ENCODE measurements around the gene CHMP5. TPM values are rescaled to one million over a fixed set of nuclear protein-coding genes. Genes with fewer than 3 reads are reported as not detected.

Gene CHMP5
- total and polyA plus RNA-seq, 2 donors (not counting 1 experiment from before 2014, with no cell fraction given): 108 to 124 TPM

DNA sequence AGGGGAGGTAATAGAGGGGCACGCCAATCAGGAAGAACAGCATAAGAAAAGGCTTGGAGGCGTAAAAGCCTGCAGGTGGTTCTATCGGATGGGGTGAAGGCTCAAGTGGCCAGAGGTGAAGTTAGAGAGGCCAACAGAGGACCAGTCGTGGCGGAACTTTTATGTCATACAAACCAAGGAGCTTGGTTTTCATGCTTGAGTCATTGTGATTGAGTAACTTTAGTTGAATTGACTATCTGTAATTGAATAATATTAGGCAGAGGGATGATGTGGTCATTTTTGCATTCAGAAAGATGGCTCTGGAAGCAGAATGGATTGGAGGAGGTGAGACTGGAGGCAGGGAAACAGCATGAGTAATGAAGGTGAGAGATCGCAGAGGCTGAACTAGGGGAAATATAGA, 32.0 kb upstream of the CHMP5 start:
- DNase-seq (ENCODE audit: low read depth in 2 of 2): peak in 1 of 2 donors; percentile 17
- TF ChIP-seq, protein P1, sequence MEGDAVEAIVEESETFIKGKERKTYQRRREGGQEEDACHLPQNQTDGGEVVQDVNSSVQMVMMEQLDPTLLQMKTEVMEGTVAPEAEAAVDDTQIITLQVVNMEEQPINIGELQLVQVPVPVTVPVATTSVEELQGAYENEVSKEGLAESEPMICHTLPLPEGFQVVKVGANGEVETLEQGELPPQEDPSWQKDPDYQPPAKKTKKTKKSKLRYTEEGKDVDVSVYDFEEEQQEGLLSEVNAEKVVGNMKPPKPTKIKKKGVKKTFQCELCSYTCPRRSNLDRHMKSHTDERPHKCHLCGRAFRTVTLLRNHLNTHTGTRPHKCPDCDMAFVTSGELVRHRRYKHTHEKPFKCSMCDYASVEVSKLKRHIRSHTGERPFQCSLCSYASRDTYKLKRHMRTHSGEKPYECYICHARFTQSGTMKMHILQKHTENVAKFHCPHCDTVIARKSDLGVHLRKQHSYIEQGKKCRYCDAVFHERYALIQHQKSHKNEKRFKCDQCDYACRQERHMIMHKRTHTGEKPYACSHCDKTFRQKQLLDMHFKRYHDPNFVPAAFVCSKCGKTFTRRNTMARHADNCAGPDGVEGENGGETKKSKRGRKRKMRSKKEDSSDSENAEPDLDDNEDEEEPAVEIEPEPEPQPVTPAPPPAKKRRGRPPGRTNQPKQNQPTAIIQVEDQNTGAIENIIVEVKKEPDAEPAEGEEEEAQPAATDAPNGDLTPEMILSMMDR (conservative IDR thresholded peaks at IDR 0.05 in 1 of 2, IDR thresholded peaks at IDR 0.05 in 1 of 2; ENCODE audit: low read depth in 1 of 2, low read length in 2 of 2): no peak
- no peak for TF ChIP-seq EZH2 (IDR thresholded peaks at IDR 0.05; ENCODE audit: low read length, missing control alignments)
- Histone ChIP-seq H3K9me3 (ENCODE audit: control insufficient read depth, insufficient read depth, low read depth, low read length) (no peaks in the 10 kb centered on the region), H3K4me3 (replicated peaks in 1 of 4; ENCODE audit: control extremely low read depth in 1 of 4, insufficient read depth in 1 of 4, low read depth in 3 of 4, low read length in 4 of 4) (no peak overlapping the region), H4K20me1 (ENCODE audit: control insufficient read depth, extremely low read depth, insufficient read depth, low read length) (no peaks in the 10 kb centered on the region), H2AFZ (ENCODE audit: low read length) (no peak overlapping the region), H3K79me2 (ENCODE audit: control insufficient read depth, insufficient read depth, low read length) (no peaks in the 10 kb centered on the region), H3K27ac (ENCODE audit: insufficient read depth, low read length) (no peak overlapping the region), H3K4me1 (ENCODE audit: control insufficient read depth, extremely low read depth, insufficient read depth, low read length) (peaks cover 10% of the 10 kb centered on the region), H3K4me2 (ENCODE audit: extremely low read depth, insufficient read depth, low read length) (no peak overlapping the region), H3K9ac (ENCODE audit: insufficient read depth, low read length) (no peak overlapping the region), H3K36me3 (ENCODE audit: control insufficient read depth, insufficient read depth, low read length) (no peaks in the 10 kb centered on the region), H3K27me3 (ENCODE audit: control insufficient read depth, insufficient read depth, low read length) (no peaks in the 10 kb centered on the region)

DNA sequence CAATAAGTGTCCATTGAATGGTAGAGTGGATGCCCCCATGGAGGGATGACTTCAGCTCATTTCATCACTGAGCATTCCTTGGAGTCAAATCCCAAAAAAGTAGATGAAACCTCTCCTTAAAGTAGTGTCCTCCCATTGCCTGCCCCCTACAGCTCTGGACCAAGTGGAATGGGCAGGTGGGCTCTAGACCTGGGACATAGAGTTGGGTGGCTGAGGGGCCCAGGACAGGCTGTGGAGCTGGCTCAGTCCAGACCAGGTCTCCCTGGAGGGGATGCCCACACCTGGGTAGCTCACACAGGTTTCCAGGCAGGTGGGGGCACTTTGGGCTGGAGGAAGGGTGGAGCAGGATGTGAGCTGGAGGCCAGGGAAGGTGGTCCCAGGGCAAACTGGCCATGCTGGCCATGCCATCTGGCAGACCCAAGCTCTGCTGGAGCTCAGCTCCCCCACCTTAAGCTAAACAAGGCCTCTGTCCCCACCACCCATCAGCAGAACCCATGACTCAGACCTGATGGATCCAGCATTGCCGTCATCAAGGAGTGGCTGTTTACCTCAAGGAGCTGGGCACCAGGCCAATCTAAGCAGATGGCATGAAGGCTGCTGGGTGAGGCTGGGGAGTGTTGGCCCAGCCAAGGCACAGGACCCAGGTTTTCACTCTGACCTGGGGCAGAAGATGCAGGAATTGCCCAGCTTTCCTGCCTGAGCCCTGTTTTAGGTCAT, 31.1 kb upstream of the CHMP5 start:
- Histone ChIP-seq H4K20me1 (ENCODE audit: control insufficient read depth, extremely low read depth, insufficient read depth, low read length) (no peaks in the 10 kb centered on the region), H3K4me1 (ENCODE audit: control insufficient read depth, extremely low read depth, insufficient read depth, low read length) (peaks cover 10% of the 10 kb centered on the region), H3K4me2 (ENCODE audit: extremely low read depth, insufficient read depth, low read length) (peak overlapping the region; percentile 1), H2AFZ (ENCODE audit: low read length) (no peak overlapping the region), H3K27ac (ENCODE audit: insufficient read depth, low read length) (peak overlapping the region; percentile 50), H3K9me3 (ENCODE audit: control insufficient read depth, insufficient read depth, low read depth, low read length) (no peaks in the 10 kb centered on the region), H3K9ac (ENCODE audit: insufficient read depth, low read length) (no peak overlapping the region), H3K36me3 (ENCODE audit: control insufficient read depth, insufficient read depth, low read length) (no peaks in the 10 kb centered on the region), H3K4me3 (replicated peaks in 1 of 4; ENCODE audit: control extremely low read depth in 1 of 4, insufficient read depth in 1 of 4, low read depth in 3 of 4, low read length in 4 of 4) (no peak overlapping the region), H3K27me3 (ENCODE audit: control insufficient read depth, insufficient read depth, low read length) (no peaks in the 10 kb centered on the region), H3K79me2 (ENCODE audit: control insufficient read depth, insufficient read depth, low read length) (no peaks in the 10 kb centered on the region)
- TF ChIP-seq, protein P1 (conservative IDR thresholded peaks at IDR 0.05 in 1 of 2, IDR thresholded peaks at IDR 0.05 in 1 of 2; ENCODE audit: low read depth in 1 of 2, low read length in 2 of 2): no peak
- TF ChIP-seq EZH2 (IDR thresholded peaks at IDR 0.05; ENCODE audit: low read length, missing control alignments): no peak
- DNase-seq (ENCODE audit: low read depth in 2 of 2): peak; percentile 93 to 96

DNA sequence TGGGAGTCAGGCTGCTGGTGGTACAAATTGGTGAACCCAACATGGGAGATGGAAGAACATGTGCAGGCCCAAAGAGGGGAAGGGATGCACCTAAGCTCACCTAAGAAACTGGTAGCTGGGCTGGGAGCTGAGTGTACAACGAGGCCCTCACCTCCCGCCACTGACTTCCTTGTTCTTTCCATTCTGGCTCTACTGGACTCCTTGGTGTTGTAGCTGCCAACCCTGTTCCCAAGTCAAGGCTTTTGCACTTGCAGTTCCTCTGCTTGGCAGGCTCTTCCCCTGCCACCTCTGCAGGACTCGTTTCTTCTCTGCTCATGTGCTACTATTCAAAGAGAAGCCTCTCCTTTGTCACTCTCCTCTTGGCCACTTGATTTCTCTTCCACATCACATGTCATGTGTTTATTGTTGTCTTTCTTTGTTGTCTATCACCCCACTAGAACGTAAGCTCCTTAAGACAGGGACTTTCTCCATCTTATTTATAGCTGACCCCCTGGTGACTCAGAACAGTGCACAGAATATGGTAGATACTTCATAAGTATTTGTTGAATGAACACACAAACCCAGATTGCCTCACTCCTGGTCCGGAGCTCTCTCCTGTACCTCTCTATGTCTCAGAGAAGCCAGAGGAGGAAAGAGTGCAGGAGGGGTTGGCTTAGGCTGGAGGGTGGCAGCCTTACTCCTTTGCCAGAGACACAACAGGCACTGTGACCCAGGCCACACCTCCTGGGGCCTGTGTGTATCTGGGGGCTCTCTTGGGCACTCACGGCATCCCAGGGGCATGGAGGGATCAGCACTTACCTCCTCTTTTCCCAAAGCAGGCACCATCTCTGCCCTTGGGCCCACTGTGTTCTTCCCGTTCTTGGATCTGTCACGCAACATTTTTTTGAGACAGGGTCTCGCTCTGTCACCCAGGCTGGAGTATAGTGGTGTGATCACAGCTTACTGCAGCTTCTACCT, 30.1 kb upstream of the CHMP5 start:
- H3K27me3 ChIP-seq (ENCODE audit: control insufficient read depth, insufficient read depth, low read length): no peaks in the 10 kb centered on the region
- no peak overlapping the region for H3K4me3 ChIP-seq (replicated peaks in 1 of 4; ENCODE audit: control extremely low read depth in 1 of 4, insufficient read depth in 1 of 4, low read depth in 3 of 4, low read length in 4 of 4)
- peaks cover 10% of the 10 kb centered on the region for H3K4me1 ChIP-seq (ENCODE audit: control insufficient read depth, extremely low read depth, insufficient read depth, low read length)
- no peaks in the 10 kb centered on the region for H4K20me1 ChIP-seq (ENCODE audit: control insufficient read depth, extremely low read depth, insufficient read depth, low read length)
- no peaks in the 10 kb centered on the region for H3K9me3 ChIP-seq (ENCODE audit: control insufficient read depth, insufficient read depth, low read depth, low read length)
- DNase-seq (ENCODE audit: low read depth in 2 of 2): peak; percentile 28 to 32
- no peak overlapping the region for H2AFZ ChIP-seq (ENCODE audit: low read length)
- no peak overlapping the region for H3K4me2 ChIP-seq (ENCODE audit: extremely low read depth, insufficient read depth, low read length)
- no peak for TF ChIP-seq EZH2 (IDR thresholded peaks at IDR 0.05; ENCODE audit: low read length, missing control alignments)
- TF ChIP-seq, protein P1 (conservative IDR thresholded peaks at IDR 0.05 in 1 of 2, IDR thresholded peaks at IDR 0.05 in 1 of 2; ENCODE audit: low read depth in 1 of 2, low read length in 2 of 2): no peak
- no peak overlapping the region for H3K27ac ChIP-seq (ENCODE audit: insufficient read depth, low read length)
- no peaks in the 10 kb centered on the region for H3K36me3 ChIP-seq (ENCODE audit: control insufficient read depth, insufficient read depth, low read length)
- H3K9ac ChIP-seq (ENCODE audit: insufficient read depth, low read length): no peak overlapping the region
- no peaks in the 10 kb centered on the region for H3K79me2 ChIP-seq (ENCODE audit: control insufficient read depth, insufficient read depth, low read length)
